Measurements from ENCODE around the gene FAM209B.
"Not testable (repeated sequence)": the region's sequence is repeated elsewhere in the genome, so short reads cannot be mapped to it uniquely, and the experiment has no call there.

FAM209B gene

DNA sequence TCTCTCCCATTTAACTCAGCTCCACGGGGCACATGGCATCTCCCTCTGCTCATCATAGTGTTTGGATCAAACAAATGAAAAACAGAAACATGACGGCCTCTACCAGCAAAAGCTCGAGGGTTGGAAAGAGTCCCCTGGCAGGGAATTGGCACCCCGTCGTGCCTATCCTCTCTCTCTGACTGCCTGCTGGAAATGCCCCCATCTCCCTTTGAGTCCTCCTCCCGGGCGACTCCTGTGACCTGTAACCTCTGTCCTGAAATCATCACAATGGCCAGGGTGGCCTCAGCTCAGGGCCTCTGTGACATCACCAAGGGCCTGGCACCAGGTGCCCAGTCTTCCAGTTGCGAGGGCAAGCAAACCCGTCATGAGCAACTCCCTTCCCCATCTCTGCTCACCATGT is at the start of gene FAM209B:
TSS of gene FAM209B (plus strand) at position 301 of the 400 bp plus-strand sequence. CDS start at position 397, 96 bp downstream.
- DNase-seq (ENCODE audit: low spot score), result not testable (repeated sequence)

GRCh38 chr20:56483970-56484369 is 49.1 kb upstream of the FAM209B start:
- no peak for DNase-seq (ENCODE audit: low spot score)

DNA sequence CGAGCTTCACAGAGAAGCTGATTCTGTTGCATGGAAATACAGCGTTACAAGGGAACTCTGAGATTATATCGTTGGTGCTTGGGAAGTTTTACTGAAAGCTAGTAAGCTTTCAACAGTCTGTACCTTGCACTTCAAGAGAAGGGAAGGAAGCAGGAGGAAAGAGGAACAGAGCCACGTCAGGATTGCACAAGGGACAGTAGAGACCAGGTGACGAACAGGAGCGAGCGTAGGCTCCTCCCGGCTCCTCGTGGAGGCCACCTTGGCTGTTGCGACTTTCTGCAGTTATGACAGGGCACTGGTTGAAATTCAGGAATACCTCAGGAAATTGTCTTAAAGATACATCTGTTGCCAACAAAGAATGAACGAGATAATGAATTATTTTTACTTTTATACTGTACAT is 45.8 kb upstream of the FAM209B start:
- DNase-seq (ENCODE audit: low spot score), result no peak

GRCh38 chr20:56488566-56488965 is 44.5 kb upstream of the FAM209B start:
- no peak for DNase-seq (ENCODE audit: low spot score)

DNA sequence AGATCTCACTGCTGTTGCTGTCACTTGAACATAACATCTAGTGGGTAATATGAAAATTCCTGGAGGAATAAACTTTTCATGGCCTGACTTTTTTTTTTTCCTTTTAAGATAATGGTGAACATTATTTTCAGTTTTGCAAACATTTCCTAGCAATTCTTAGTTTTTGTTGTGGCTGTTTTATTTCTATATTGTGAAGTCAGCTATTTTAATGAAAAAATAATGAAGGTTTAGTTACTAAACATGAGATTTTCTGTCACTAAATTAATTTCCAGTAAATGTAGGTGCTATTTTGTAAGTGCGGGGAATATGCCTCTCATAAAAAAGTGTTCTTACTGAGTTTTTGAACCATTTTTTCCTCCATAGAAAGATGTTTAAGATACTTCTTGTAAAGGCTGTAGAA is 31.9 kb upstream of the FAM209B start:
- no peak for DNase-seq (ENCODE audit: low spot score)

GRCh38 chr20:56503916-56504315 is 29.1 kb upstream of the FAM209B start:
- no peak for DNase-seq (ENCODE audit: low spot score)

DNA sequence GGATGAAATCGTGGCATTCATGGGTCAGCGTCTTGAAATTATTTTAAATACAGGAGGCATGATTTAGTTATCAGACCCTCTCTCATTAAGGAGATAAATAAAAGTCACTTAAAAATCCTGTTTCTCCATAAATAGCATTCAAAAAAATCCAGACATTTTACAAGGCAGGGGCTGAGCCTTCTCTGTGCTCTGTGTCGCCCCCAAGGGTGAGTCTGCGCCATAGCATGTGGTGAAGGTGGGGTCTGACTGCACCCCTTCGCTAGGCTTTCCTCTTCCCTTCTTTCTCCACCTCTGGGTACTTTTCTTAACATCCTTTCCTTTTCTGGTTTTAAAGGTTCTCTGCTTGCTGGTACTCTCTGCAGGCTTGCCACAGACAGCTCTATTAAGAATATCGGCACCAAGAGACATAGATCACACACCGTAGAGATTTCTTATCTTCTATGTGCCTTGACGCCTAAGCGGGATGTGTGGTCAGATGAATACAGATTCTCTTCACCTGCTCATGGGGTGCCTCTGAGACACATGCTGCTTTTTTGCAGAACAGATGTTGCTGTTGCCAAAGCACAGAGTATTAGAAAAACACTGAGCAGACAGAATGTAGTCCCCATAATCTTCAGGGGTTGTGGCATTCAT is 28.6 kb upstream of the FAM209B start:
- DNase-seq (ENCODE audit: low spot score), result peak; percentile 30

DNA sequence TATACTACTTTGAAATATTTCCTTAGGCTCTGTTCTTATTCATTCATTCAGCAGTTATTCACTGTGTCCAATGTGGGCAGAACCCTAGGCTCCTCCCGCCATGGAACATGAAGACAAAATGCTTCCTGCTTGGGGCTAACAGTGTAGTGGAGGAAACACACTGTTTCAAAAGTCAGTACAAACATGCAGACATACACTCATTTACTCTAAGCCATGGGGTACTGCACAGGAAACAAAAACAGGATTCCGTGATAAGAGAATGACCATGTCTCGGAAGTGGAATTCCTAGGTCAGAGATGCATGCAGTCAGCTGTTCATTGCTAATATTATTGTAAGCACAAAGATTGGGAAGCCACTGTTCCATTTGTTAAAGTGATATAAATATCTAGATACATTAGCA is 26.9 kb upstream of the FAM209B start:
- DNase-seq (ENCODE audit: low spot score), result no peak

DNA sequence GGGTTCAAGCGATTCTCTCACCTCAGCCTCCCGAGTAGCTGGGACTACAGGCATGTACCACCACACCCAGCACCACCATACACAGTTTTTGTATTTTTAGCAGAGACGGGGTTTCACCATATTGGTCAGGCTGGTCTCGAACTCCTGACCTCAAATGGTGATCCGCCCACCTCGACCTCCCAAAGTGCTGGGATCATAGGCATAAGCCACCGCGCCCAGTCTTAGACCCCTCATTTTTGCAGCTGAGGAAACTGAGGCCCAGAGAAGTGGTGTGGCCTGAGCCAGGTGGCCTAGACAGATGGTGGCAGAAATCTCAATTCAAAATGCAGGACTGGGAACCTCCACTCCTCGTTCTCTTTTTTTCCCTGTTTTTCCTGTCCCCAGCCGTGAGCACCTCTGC is 21.1 kb upstream of the FAM209B start:
- DNase-seq (ENCODE audit: low spot score), result no peak

- DNase-seq (ENCODE audit: low spot score), result no peak
Measured at GRCh38 chr20:56513161-56514150, 19.6 kb upstream of the FAM209B start.

DNA sequence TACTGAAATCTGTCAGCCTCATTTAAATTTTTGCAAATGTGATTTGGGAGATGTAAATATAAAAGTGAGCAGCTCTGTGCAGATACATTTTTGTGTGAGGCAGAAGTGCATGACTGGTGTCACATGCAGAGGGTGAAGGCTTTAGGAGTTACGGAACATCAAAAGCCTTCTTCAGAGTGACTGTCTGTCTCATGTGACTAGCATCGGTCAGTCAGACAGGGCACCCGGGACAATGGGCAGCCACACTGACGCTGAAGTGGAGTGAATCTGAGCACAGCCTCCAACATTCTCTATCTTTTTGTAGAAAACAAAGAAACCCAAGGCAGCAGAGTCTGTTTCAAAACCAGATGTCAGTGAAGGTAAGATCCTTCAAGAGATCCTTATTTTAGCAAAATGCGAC is 16.4 kb upstream of the FAM209B start:
- DNase-seq (ENCODE audit: low spot score), result no peak

DNA sequence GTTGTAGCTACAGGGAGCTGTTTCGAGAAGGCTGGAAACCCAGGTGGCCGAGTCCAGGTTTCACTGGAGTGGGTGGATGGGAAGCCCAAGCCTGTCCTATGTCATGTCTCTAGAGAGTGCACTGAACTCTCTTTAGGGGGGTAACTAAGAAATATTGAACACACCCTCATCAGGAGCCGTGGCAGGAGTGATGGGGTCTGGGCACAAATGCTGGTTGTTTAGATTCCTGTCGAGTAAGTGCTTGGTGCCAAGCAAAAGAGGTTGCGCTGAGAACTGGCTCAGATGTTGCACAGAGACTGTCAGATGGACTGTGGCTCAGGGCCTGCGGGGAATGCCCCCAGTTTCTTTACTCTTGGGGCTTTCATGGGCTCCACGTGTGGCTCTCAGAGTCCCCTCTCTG is 15.8 kb upstream of the FAM209B start:
- no peak for DNase-seq (ENCODE audit: low spot score)

- DNase-seq (ENCODE audit: low spot score), result no peak
Measured at GRCh38 chr20:56517641-56518040, 15.4 kb upstream of the FAM209B start.

- DNase-seq (ENCODE audit: low spot score), result no peak
Measured at GRCh38 chr20:56518126-56518525, 14.9 kb upstream of the FAM209B start.

- DNase-seq (ENCODE audit: low spot score), result no peak
Measured at GRCh38 chr20:56518721-56519398, 14.2 kb upstream of the FAM209B start.

GRCh38 chr20:56519551-56519950 is 13.5 kb upstream of the FAM209B start:
- DNase-seq (ENCODE audit: low spot score), result no peak

GRCh38 chr20:56520180-56520579 is 12.9 kb upstream of the FAM209B start:
- no peak for DNase-seq (ENCODE audit: low spot score)

GRCh38 chr20:56520746-56521354 is 12.2 kb upstream of the FAM209B start:
- not testable (repeated sequence) for DNase-seq (ENCODE audit: low spot score)

DNA sequence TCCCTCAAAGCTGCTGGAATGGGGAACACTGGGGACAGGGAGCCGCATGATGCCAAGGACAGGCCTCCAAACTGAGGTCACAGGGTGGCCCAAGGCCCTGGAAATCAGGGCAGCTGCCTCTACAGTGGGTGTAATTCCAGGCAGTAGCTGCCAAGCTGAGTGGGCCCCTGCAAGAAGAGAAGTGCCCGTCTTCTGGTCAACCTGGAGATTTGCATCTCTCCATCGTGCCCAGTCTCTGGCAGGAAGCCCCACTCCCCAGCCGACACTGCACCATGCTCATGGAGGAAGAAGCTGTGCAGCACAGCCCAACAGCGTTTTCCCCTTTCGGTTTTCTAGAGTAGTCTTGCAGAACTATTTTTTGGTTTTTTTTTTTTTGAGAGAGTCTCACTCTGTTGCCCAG is 10.7 kb upstream of the FAM209B start:
- DNase-seq (ENCODE audit: low spot score), result no peak

DNA sequence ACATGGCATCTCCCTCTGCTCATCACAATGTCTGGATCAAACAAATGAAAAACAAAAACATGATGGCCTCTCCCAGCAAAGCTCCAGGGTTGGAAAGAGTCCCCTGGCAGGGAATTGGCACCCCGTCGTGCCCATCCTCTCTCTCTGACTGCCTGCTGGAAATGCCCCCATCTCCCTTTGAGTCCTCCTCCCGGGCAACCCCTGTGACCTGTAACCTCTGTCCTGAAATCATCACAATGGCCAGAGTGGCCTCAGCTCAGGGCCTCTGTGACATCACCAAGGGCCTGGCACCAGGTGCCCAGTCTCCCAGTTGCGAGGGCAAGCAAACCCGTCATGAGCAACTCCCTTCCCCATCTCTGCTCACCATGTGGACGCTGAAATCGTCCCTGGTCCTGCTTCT is 8.6 kb upstream of the FAM209B start, which contains the start of gene FAM209A:
TSS of gene FAM209A (plus strand) at position 301 of the 400 bp plus-strand sequence. CDS start at position 366, 65 bp downstream.
- not testable (repeated sequence) for DNase-seq (ENCODE audit: low spot score)

GRCh38 chr20:56527521-56527920 is 5.5 kb upstream of the FAM209B start:
- no peak for DNase-seq (ENCODE audit: low spot score)

- DNase-seq (ENCODE audit: low spot score), result no peak
Measured at GRCh38 chr20:56537997-56538396, 5.0 kb downstream of the FAM209B start.
